SU-DHL-6 (cell line): ENCODE measurements around the gene CPZ.

Experiments
- H2AFZ ChIP-seq: fragments of 200-600 bp; sonication (generic); 2 replicates; pipeline ENCODE4 v1.6.1; 2014; ENCODE audit warnings: low read depth, mild to moderate bottlenecking, moderate library complexity, mixed read lengths, antibody characterized with exemption, low read length; ENCODE audit not compliant: severe bottlenecking
- H3F3A ChIP-seq: fragments of 200-600 bp; shearing (Covaris generic); 2 replicates; pipeline ENCODE4 v1.6.0; 2016; ENCODE audit warnings: antibody characterized with exemption, mild to moderate bottlenecking; ENCODE audit not compliant: insufficient read depth
- H3K27ac ChIP-seq: fragments of 200-600 bp; sonication (generic); 2 replicates; pipeline ENCODE4 v1.5.1; 2016; ENCODE audit warnings: low read depth, mild to moderate bottlenecking, low read length, moderate library complexity, mixed read lengths
- H3K27me3 ChIP-seq: fragments of 200-600 bp; sonication (generic), shearing (Covaris generic); 2 replicates; pipeline ENCODE4 v1.6.0; 2014; ENCODE audit warnings: mild to moderate bottlenecking, low read length
- H3K36me3 ChIP-seq: fragments of 200-600 bp; sonication (generic); 2 replicates; pipeline ENCODE4 v1.6.1; 2014; ENCODE audit warnings: mild to moderate bottlenecking, low read length, mixed read lengths
- H3K4me2 ChIP-seq: fragments of 300-600, 200-600 bp; shearing (Covaris generic), sonication (generic); 2 replicates; pipeline ENCODE4 v1.6.0; 2014; ENCODE audit warnings: low read length, low read depth, mild to moderate bottlenecking; ENCODE audit not compliant: poor library complexity, severe bottlenecking
- H3K4me3 ChIP-seq: fragments of 200-600 bp; sonication (generic); 2 replicates; pipeline ENCODE4 v1.5.1; 2014; ENCODE audit warnings: antibody characterized with exemption, low read length, mild to moderate bottlenecking, mixed read lengths; ENCODE audit not compliant: insufficient read depth, poor library complexity, severe bottlenecking
- H3K79me2 ChIP-seq: fragments of 200-600 bp; sonication (generic); 2 replicates; pipeline ENCODE4 v1.6.1; 2014; ENCODE audit warnings: mild to moderate bottlenecking, low read length, moderate library complexity; ENCODE audit not compliant: insufficient read depth
- H3K9ac ChIP-seq: fragments of 200-600 bp; sonication (generic); 2 replicates; pipeline ENCODE4 v1.7.0; 2014; ENCODE audit warnings: mild to moderate bottlenecking, low read length
- H3K9me2 ChIP-seq: fragments of 200-600 bp; sonication (generic); replicated peaks from 2 replicates; pipeline ENCODE4 v1.6.1; 2014; ENCODE audit warnings: low read length; ENCODE audit not compliant: insufficient read depth
- H3K9me3 ChIP-seq: fragments of 200-600 bp; sonication (generic); 2 replicates; pipeline ENCODE4 v1.6.1; 2014; ENCODE audit warnings: low read length, mixed read lengths; ENCODE audit not compliant: insufficient read depth
- H4K20me1 ChIP-seq: fragments of 200-600 bp; sonication (generic); 2 replicates; pipeline ENCODE4 v1.6.1; 2014; ENCODE audit warnings: low read depth, mild to moderate bottlenecking, antibody characterized with exemption, low read length, moderate library complexity, mixed read lengths
- CTCF ChIP-seq: fragments of 200-600 bp; sonication (generic); IDR thresholded peaks from one replicate; pipeline ENCODE4 v1.5.1; 2017; ENCODE audit warnings: antibody characterized with exemption, mild to moderate bottlenecking, low read length, moderate library complexity; ENCODE audit not compliant: insufficient read depth, poor library complexity, severe bottlenecking
- EZH2phosphoT487 ChIP-seq: fragments of 200-600 bp; sonication (generic), shearing (Covaris generic); conservative IDR thresholded peaks from 2 replicates; pipeline ENCODE4 v1.6.1; 2018; ENCODE audit warnings: mild to moderate bottlenecking, antibody characterized with exemption, low read length, moderate library complexity, mixed read lengths

The CPZ gene

GRCh38 chr4:8657381-8658088 lies 65.0 kb downstream of the CPZ start:
- Histone ChIP-seq H3K27ac (no peak overlapping the region), H3K27me3 (no peaks in the 10 kb centered on the region)

DNA sequence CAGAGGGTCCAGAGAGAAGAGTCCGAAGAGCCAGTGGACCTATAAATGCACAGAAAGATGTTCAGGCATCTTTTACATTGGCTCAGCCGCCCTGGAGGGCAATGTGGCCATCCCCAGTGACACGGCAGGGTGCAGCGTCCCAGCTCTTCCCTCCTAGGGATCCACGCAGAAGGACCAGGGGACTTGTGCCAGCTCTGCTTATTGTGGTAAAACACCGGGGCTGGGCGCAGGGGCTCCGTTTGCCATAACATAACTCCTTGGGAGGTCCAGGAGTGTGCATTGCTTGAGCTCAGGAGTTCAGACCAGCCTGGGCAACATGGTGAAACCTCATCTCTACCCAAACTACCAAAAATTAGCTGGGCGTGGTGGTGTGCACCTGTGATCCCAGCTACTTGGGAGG lies 70.2 kb downstream of the CPZ start:
- TF ChIP-seq CTCF, result no peak
- Histone ChIP-seq H3K27ac (no peak overlapping the region), H3K9ac (no peak overlapping the region)

More at GRCh38 chr4:8657381-8658088, 65.0 kb downstream of the CPZ start:
- Histone ChIP-seq H3K36me3 (no peaks in the 10 kb centered on the region), H3F3A (no peaks in the 10 kb centered on the region), H2AFZ (no peak overlapping the region), H3K9ac (no peak overlapping the region), H3K9me3 (no peaks in the 10 kb centered on the region), H3K9me2 (no peaks in the 10 kb centered on the region), H3K79me2 (no peaks in the 10 kb centered on the region), H3K4me2 (no peak overlapping the region), H3K4me3 (no peak overlapping the region), H4K20me1 (no peaks in the 10 kb centered on the region)
- TF ChIP-seq CTCF (no peak), EZH2phosphoT487 (no peak)

GRCh38 chr4:8664031-8664805 lies 71.7 kb downstream of the CPZ start:
- no peak for TF ChIP-seq CTCF
- TF ChIP-seq EZH2phosphoT487, result no peak
- Histone ChIP-seq H3K9me3 (no peaks in the 10 kb centered on the region), H3K27ac (no peak overlapping the region), H3F3A (no peaks in the 10 kb centered on the region), H3K4me3 (no peak overlapping the region), H3K79me2 (no peaks in the 10 kb centered on the region), H3K27me3 (no peaks in the 10 kb centered on the region), H3K9me2 (no peaks in the 10 kb centered on the region), H2AFZ (no peak overlapping the region), H3K9ac (no peak overlapping the region), H4K20me1 (no peaks in the 10 kb centered on the region), H3K4me2 (no peak overlapping the region), H3K36me3 (no peaks in the 10 kb centered on the region)

More for the DNA sequence above, 70.2 kb downstream of the CPZ start:
- no peak overlapping the region for H2AFZ ChIP-seq
- no peaks in the 10 kb centered on the region for H4K20me1 ChIP-seq
- H3K4me3 ChIP-seq, result no peak overlapping the region
- no peaks in the 10 kb centered on the region for H3F3A ChIP-seq
- H3K79me2 ChIP-seq, result no peaks in the 10 kb centered on the region
- H3K9me3 ChIP-seq, result no peaks in the 10 kb centered on the region
- no peaks in the 10 kb centered on the region for H3K27me3 ChIP-seq
- H3K36me3 ChIP-seq, result no peaks in the 10 kb centered on the region
- no peaks in the 10 kb centered on the region for H3K9me2 ChIP-seq
- H3K4me2 ChIP-seq, result no peak overlapping the region
